K562 (cell line): ENCODE data around the gene SHC1. TPM values are rescaled to one million over a fixed set of nuclear protein-coding genes. Genes with fewer than 3 reads are reported as not detected.

ENCODE experiments used
- BMI1 ChIP-seq: fragments of 150-350 bp; IDR thresholded peaks from 2 replicates; pipeline ENCODE4 v1.6.1; 2014; ENCODE audit warnings: low read length
- CBX2 ChIP-seq: fragments of 200-600 bp; sonication (generic); IDR thresholded peaks from one replicate; pipeline ENCODE4 v1.6.1; 2012; ENCODE audit warnings: mild to moderate bottlenecking, low read length, inconsistent platforms; ENCODE audit not compliant: insufficient read depth, poor library complexity, severe bottlenecking
- CBX5 ChIP-seq: IDR thresholded peaks from 2 replicates; pipeline ENCODE4 v1.6.1; 2014; ENCODE audit warnings: low read depth, borderline replicate concordance
- CREM ChIP-seq: IDR thresholded peaks from 2 replicates; pipeline ENCODE4 v1.6.1; 2014; ENCODE audit warnings: antibody characterized with exemption, low read depth
- EGR1 ChIP-seq: fragments of 450-650 bp; conservative IDR thresholded peaks from 2 replicates; pipeline ENCODE4 v1.6.1; 2017; ENCODE audit warnings: mild to moderate bottlenecking
- EHMT2 ChIP-seq: fragments of 450-650 bp; IDR thresholded peaks from 2 replicates; pipeline ENCODE4 v1.6.1; 2018; ENCODE audit warnings: antibody characterized with exemption
- ERF ChIP-seq: fragments of 450-650 bp; formaldehyde crosslinking; IDR thresholded peaks from 2 replicates; pipeline ENCODE4 v1.4.0; 2020; ENCODE audit warnings: mild to moderate bottlenecking, mixed read lengths
- FOSL1 ChIP-seq: fragments of 200-800 bp; sonication (Bioruptor generic); conservative IDR thresholded peaks from 2 replicates; pipeline ENCODE4 v1.6.1; 2016; ENCODE audit warnings: missing genetic modification characterization, missing compliant biosample characterization
- FOXA1 ChIP-seq: fragments of 450-650 bp; IDR thresholded peaks from 2 replicates; pipeline ENCODE4 v1.6.1; 2016; ENCODE audit warnings: mild to moderate bottlenecking, borderline replicate concordance
- GTF2F1 ChIP-seq: IDR thresholded peaks from 2 replicates; pipeline ENCODE4 v1.6.1; 2011; ENCODE audit warnings: low read depth, low read length, improper control_type of control experiment
- MAFK ChIP-seq: IDR thresholded peaks from 2 replicates; pipeline ENCODE4 v1.6.1; 2011; ENCODE audit warnings: low read length, improper control_type of control experiment
- NFE2L1 ChIP-seq: fragments of 450-650 bp; IDR thresholded peaks from 2 replicates; pipeline ENCODE4 v1.6.1; 2016; ENCODE audit warnings: missing genetic modification characterization, low read depth, mild to moderate bottlenecking, missing compliant biosample characterization, moderate library complexity, borderline replicate concordance
- POLR2G ChIP-seq: fragments of 200-400 bp; formaldehyde crosslinking; IDR thresholded peaks from 2 replicates; pipeline ENCODE4 v1.6.1; 2017; ENCODE audit warnings: low read depth, mild to moderate bottlenecking, antibody characterized with exemption, low read length, moderate library complexity
- PRPF4 ChIP-seq: fragments of 200-400 bp; formaldehyde crosslinking; IDR thresholded peaks from one replicate; pipeline ENCODE4 v1.6.1; 2017; ENCODE audit warnings: low read length, low read depth, mild to moderate bottlenecking; ENCODE audit not compliant: insufficient read depth, poor library complexity, severe bottlenecking
- STAT5A ChIP-seq: IDR thresholded peaks from 2 replicates; pipeline ENCODE4 v1.6.1; 2012; ENCODE audit warnings: low read length, inconsistent platforms, borderline replicate concordance
- SUPT5H ChIP-seq: fragments of 450-650 bp; IDR thresholded peaks from 2 replicates; pipeline ENCODE4 v1.6.1; 2016
- TGIF2 ChIP-seq: sonication (generic); formaldehyde crosslinking; IDR thresholded peaks from 2 replicates; pipeline ENCODE4 v1.8.1; 2022; ENCODE audit warnings: mild to moderate bottlenecking, missing genetic modification reagents, moderate library complexity
- TOE1 ChIP-seq, 2 experiments: fragments of 450-650 bp in 1 of 2; sonication (generic) in 1 of 2; formaldehyde crosslinking in 1 of 2; IDR thresholded peaks; 2 replicates each; pipeline versions ENCODE4 v1.7.1 to v1.8.0; 2016 to 2022; ENCODE audit warnings: borderline replicate concordance in 2 of 2, mild to moderate bottlenecking in 2 of 2, antibody characterized with exemption in 1 of 2, inconsistent platforms in 1 of 2, low read depth in 1 of 2, missing genetic modification reagents in 1 of 2, moderate library complexity in 1 of 2
- ZBTB8A ChIP-seq: fragments of 450-650 bp; IDR thresholded peaks from 2 replicates; pipeline ENCODE4 v1.6.1; 2018; ENCODE audit warnings: mild to moderate bottlenecking, moderate library complexity; ENCODE audit not compliant: partially characterized antibody
- ZNF12 ChIP-seq: sonication (generic); formaldehyde crosslinking; IDR thresholded peaks from 2 replicates; pipeline ENCODE4 v1.4.0; 2020; ENCODE audit warnings: mild to moderate bottlenecking, missing genetic modification reagents
- polyA plus RNA-seq, 8 experiments: library from polyadenylated mRNA; depleted of rRNA in 4 of 8; stranded (reverse) in 5 of 8; unstranded in 3 of 8; fragments of >200 nt; fragmentation: Nextera tagmentation in 2 of 8; fragmentation: Illumina TruSeq in 1 of 8; extraction: Ambion mirVana in 2 of 8; extraction: Trizol in 1 of 8; gene quantifications; 2 replicates each; pipeline versions ENCODE4 v1.2.1 to v1.2.3, GENCODE V29; 2011 to 2014; ENCODE audit warnings: inconsistent platforms in 1 of 8, missing spikeins in 1 of 8
- total RNA-seq, 7 experiments: library from RNA; depleted of rRNA in 6 of 7; stranded (reverse); fragments of >200 nt in 6 of 7; fragmentation: Illumina TruSeq in 2 of 7; extraction: Trizol in 2 of 7; gene quantifications; 2 replicates each; pipeline versions ENCODE4 v1.2.1 to v1.2.3, GENCODE V29; 2011 to 2021; ENCODE audit warnings: low replicate concordance in 1 of 7
- TF ChIP-seq, protein P1 (sequence below): fragments of 450-650 bp; formaldehyde crosslinking; conservative IDR thresholded peaks from 2 replicates; pipeline ENCODE4 v1.4.0; 2022; ENCODE audit warnings: mild to moderate bottlenecking, missing genetic modification characterization
- TF ChIP-seq, protein P2 (sequence below): fragments of 450-650 bp; IDR thresholded peaks from one replicate; pipeline ENCODE4 v1.6.1; 2018; ENCODE audit warnings: mild to moderate bottlenecking, moderate library complexity; ENCODE audit not compliant: partially characterized antibody
- TF ChIP-seq, protein P3 (sequence below): fragments of 450-650 bp; IDR thresholded peaks from 2 replicates; pipeline ENCODE4 v1.6.1; 2016; ENCODE audit warnings: mild to moderate bottlenecking

Gene SHC1
- total and polyA plus RNA-seq, 9 of the 15 experiments (the other 6 are each of a cell fraction or from before 2014, with no cell fraction given): 4.1 to 113 (median 51.9) TPM

DNA sequence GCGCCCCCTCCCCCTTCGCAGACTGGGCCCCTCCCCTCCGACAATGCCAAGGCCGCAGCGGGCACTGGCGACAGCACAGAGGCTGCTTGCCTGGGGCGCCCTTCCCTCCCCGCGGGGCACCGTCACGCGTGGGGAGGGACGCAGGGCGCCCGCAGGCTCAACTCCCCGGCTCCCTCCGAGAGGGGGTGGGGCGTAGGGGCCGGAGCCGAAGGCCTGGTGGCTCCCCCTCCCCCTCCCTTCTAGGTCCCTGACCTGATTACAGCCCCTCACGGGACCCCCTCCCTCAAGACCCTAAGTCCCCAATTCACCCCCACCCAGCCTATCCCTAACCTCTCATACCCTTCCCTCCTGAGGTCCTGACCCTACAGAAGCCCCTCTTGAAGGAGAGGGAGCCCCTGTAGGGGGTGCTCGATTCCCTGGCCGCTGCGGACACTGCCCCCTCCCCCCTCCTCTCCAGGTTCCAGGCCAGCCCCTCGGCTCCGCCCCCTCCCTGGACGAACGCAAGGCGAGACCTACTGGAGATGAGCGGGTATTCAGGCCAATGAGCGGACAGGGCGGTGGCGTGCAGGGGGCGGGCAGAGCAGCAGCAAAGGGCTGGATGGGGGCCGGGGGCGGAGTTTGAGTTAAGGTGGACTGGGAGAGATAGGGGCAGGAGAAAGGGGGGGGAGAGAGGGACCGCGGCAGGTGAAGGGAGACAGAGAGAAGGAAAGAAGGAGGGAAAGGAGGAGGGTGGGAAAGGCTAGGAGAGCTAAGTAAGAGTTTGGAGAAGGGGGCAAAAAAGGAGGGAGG, 31.3 kb upstream of the SHC1 start (continued):
- 0 out of 2 replicates have a peak, but pooled peaks have one; percentile 14 for TF ChIP-seq MAFK
- no peak for TF ChIP-seq BMI1
- TF ChIP-seq ERF (CRISPR knock-in tag): no peak
- peak; percentile 68 for TF ChIP-seq SUPT5H
- no peak for TF ChIP-seq STAT5A
- TF ChIP-seq GTF2F1: no peak
- TF ChIP-seq EHMT2: 0 out of 2 replicates have a peak, but pooled peaks have one; percentile 12
- peak; percentile 97 for TF ChIP-seq TOE1 (IDR thresholded peaks at IDR 0.05; ENCODE audit: borderline replicate concordance)
- TF ChIP-seq TOE1 (CRISPR knock-in tag; IDR thresholded peaks at IDR 0.05; ENCODE audit: borderline replicate concordance, low read depth): no peak
- TF ChIP-seq, protein P1, sequence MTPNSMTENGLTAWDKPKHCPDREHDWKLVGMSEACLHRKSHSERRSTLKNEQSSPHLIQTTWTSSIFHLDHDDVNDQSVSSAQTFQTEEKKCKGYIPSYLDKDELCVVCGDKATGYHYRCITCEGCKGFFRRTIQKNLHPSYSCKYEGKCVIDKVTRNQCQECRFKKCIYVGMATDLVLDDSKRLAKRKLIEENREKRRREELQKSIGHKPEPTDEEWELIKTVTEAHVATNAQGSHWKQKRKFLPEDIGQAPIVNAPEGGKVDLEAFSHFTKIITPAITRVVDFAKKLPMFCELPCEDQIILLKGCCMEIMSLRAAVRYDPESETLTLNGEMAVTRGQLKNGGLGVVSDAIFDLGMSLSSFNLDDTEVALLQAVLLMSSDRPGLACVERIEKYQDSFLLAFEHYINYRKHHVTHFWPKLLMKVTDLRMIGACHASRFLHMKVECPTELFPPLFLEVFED: peak; percentile 97
- TF ChIP-seq CREM: peak; percentile 86
- no peak for TF ChIP-seq FOXA1
- TF ChIP-seq, protein P2, sequence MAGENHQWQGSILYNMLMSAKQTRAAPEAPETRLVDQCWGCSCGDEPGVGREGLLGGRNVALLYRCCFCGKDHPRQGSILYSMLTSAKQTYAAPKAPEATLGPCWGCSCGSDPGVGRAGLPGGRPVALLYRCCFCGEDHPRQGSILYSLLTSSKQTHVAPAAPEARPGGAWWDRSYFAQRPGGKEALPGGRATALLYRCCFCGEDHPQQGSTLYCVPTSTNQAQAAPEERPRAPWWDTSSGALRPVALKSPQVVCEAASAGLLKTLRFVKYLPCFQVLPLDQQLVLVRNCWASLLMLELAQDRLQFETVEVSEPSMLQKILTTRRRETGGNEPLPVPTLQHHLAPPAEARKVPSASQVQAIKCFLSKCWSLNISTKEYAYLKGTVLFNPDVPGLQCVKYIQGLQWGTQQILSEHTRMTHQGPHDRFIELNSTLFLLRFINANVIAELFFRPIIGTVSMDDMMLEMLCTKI: no peak
- TF ChIP-seq CBX5: no peak
- TF ChIP-seq EGR1: peak; percentile 88
- TF ChIP-seq, protein P3, sequence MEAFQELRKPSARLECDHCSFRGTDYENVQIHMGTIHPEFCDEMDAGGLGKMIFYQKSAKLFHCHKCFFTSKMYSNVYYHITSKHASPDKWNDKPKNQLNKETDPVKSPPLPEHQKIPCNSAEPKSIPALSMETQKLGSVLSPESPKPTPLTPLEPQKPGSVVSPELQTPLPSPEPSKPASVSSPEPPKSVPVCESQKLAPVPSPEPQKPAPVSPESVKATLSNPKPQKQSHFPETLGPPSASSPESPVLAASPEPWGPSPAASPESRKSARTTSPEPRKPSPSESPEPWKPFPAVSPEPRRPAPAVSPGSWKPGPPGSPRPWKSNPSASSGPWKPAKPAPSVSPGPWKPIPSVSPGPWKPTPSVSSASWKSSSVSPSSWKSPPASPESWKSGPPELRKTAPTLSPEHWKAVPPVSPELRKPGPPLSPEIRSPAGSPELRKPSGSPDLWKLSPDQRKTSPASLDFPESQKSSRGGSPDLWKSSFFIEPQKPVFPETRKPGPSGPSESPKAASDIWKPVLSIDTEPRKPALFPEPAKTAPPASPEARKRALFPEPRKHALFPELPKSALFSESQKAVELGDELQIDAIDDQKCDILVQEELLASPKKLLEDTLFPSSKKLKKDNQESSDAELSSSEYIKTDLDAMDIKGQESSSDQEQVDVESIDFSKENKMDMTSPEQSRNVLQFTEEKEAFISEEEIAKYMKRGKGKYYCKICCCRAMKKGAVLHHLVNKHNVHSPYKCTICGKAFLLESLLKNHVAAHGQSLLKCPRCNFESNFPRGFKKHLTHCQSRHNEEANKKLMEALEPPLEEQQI: no peak
- no peak for TF ChIP-seq CBX2
- no peak for TF ChIP-seq ZNF12
- no peak for TF ChIP-seq POLR2G
- no peak for TF ChIP-seq PRPF4
- no peak for TF ChIP-seq FOSL1 (tag)
- no peak for TF ChIP-seq NFE2L1 (tag)
- TF ChIP-seq TGIF2 (CRISPR knock-in tag): no peak
- TF ChIP-seq ZBTB8A: no peak
